Measurements from ENCODE around the gene CADM1. TPM values are rescaled to one million over a fixed set of nuclear protein-coding genes. Genes with fewer than 3 reads are reported as not detected.

Gene CADM1
- total and polyA plus RNA-seq, 9 of the 15 experiments (the other 6 are each of a cell fraction or from before 2014, with no cell fraction given): 0.42 TPM; not detected in 8

- POLR2A ChIA-PET: interaction anchor here (0.6 kb wide), 1 partner anchor 476 kb away, joined by 3 read pairs; no protein-coding TSS in a partner anchor
- Histone ChIP-seq H2AFZ (ENCODE audit: low read depth, low read length) (no peak overlapping the region), H3K9ac (ENCODE audit: insufficient read depth in 1 of 2, low read depth in 2 of 2, low read length in 2 of 2) (no peak overlapping the region), H3K9me1 (ENCODE audit: control insufficient read depth, insufficient read depth, low read length) (no peaks in the 10 kb centered on the region), H3K79me2 (ENCODE audit: control insufficient read depth, insufficient read depth, low read length) (no peaks in the 10 kb centered on the region), H3K4me1 (replicated peaks in 1 of 2; ENCODE audit: control insufficient read depth in 2 of 2, insufficient read depth in 2 of 2, low read length in 2 of 2) (no peaks in the 10 kb centered on the region), H3K36me3 (ENCODE audit: control insufficient read depth, insufficient read depth, low read length) (no peaks in the 10 kb centered on the region), H4K20me1 (replicated peaks; ENCODE audit: control insufficient read depth, insufficient read depth, low read length) (no peaks in the 10 kb centered on the region), H3K27ac (ENCODE audit: extremely low read depth, low read depth, low read length) (no peak overlapping the region), H3K4me3 (no peak overlapping the region), H3K27me3 (ENCODE audit: control insufficient read depth in 2 of 2, insufficient read depth in 2 of 2, low read length in 2 of 2) (no peaks in the 10 kb centered on the region), H3K9me3 (replicated peaks; ENCODE audit: control insufficient read depth, insufficient read depth, low read depth, low read length) (no peaks in the 10 kb centered on the region), H3K4me2 (ENCODE audit: insufficient read depth, low read length) (no peak overlapping the region)
- in situ Hi-C loops (cut with MboI): no loop called here
- TF ChIP-seq HSF4 (CRISPR knock-in tag; IDR thresholded peaks at IDR 0.05; ENCODE audit: borderline replicate concordance) (no peak), NCOA2 (IDR thresholded peaks at IDR 0.05; ENCODE audit: partially characterized antibody in 2 of 2) (no peak), CAMTA2 (CRISPR knock-in tag; conservative IDR thresholded peaks at IDR 0.05) (no peak), NFIC (IDR thresholded peaks at IDR 0.05) (peak; percentile 9; the same call in 1 of the 2 replicates)
- ATAC-seq (no peak), DNase-seq (ENCODE audit: extremely low read depth in 1 of 4, low spot score in 3 of 4) (no peak), FAIRE-seq (no peak)
- no TSS peak for BruUV-seq (replicated peaks)
- intact Hi-C loops (cut with micrococcal nuclease): no loop called here
- CTCF ChIA-PET (ENCODE audit: low intra/inter-chr PET ratio): no interaction called here
- WGBS (ENCODE audit: insufficient coverage, low coverage, missing lambda C conversion rate): under 1% methylated on average over 6 of the region's 6 CpGs
Observed at GRCh38 chr11:115317277-115318185, 186.7 kb downstream of the CADM1 start.

DNA sequence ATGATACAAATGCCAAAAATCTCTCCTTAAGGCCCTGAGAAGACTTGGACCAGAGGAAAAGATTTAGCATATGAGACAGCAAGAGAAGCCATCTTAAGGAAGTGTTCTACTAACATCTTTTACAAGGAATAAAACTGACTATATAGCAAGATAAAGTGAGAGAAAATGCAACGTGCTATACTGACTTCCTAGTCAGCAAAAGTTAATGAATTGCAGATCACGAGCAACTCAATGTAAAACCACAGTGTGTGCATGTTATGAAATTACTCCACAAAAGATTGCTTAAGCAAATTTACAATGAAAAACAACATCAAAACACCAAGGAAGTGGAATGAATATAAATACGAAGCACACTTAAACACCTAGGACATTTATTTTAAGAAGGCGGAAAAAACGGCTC, 187.5 kb downstream of the CADM1 start:
- H3K27me3 ChIP-seq (ENCODE audit: control insufficient read depth in 2 of 2, insufficient read depth in 2 of 2, low read length in 2 of 2): no peaks in the 10 kb centered on the region
- in situ Hi-C loops (cut with MboI): no loop called here
- FAIRE-seq (no peak), ATAC-seq (no peak), DNase-seq (ENCODE audit: extremely low read depth in 1 of 4, low spot score in 3 of 4) (no peak)
- H3K9me1 ChIP-seq (ENCODE audit: control insufficient read depth, insufficient read depth, low read length): no peaks in the 10 kb centered on the region
- H3K4me1 ChIP-seq (replicated peaks in 1 of 2; ENCODE audit: control insufficient read depth in 2 of 2, insufficient read depth in 2 of 2, low read length in 2 of 2): no peaks in the 10 kb centered on the region
- no peaks in the 10 kb centered on the region for H3K9me3 ChIP-seq (replicated peaks; ENCODE audit: control insufficient read depth, insufficient read depth, low read depth, low read length)
- H3K36me3 ChIP-seq (ENCODE audit: control insufficient read depth, insufficient read depth, low read length): no peaks in the 10 kb centered on the region
- TF ChIP-seq ELF4 (CRISPR knock-in tag; IDR thresholded peaks at IDR 0.05) (no peak), FOXJ3 (CRISPR knock-in tag; IDR thresholded peaks at IDR 0.05) (no peak), NONO (IDR thresholded peaks at IDR 0.05; ENCODE audit: low read depth in 2 of 2, low read length in 1 of 2) (no peak), SRSF1 (IDR thresholded peaks at IDR 0.05; ENCODE audit: low read depth, low read length) (no peak), TRIM24 (IDR thresholded peaks at IDR 0.05) (no peak), NRF1 (conservative IDR thresholded peaks at IDR 0.05 in 1 of 2, IDR thresholded peaks at IDR 0.05 in 1 of 2) (no peak), UBTF (IDR thresholded peaks at IDR 0.05; ENCODE audit: borderline replicate concordance in 1 of 2, low read depth in 2 of 2, low read length in 2 of 2) (no peak), XRCC5 (IDR thresholded peaks at IDR 0.05; ENCODE audit: low read depth, low read length) (no peak)
- no TSS peak for BruUV-seq (replicated peaks)
- H3K27ac ChIP-seq (ENCODE audit: extremely low read depth, low read depth, low read length): no peak overlapping the region
- no peak overlapping the region for H3K4me2 ChIP-seq (ENCODE audit: insufficient read depth, low read length)
- POLR2A ChIA-PET: interaction anchor here (0.7 kb wide), 1 partner anchor 932 kb away, joined by 3 read pairs; no protein-coding TSS in a partner anchor
- WGBS (ENCODE audit: insufficient coverage, low coverage, missing lambda C conversion rate): 0% methylated on average over 5 of the region's 5 CpGs
- no peak overlapping the region for H2AFZ ChIP-seq (ENCODE audit: low read depth, low read length)
- intact Hi-C loops (cut with micrococcal nuclease): no loop called here
- H3K79me2 ChIP-seq (ENCODE audit: control insufficient read depth, insufficient read depth, low read length): no peaks in the 10 kb centered on the region
- CTCF ChIA-PET (ENCODE audit: low intra/inter-chr PET ratio): no interaction called here
- H4K20me1 ChIP-seq (replicated peaks; ENCODE audit: control insufficient read depth, insufficient read depth, low read length): no peaks in the 10 kb centered on the region
- no peak overlapping the region for H3K9ac ChIP-seq (ENCODE audit: insufficient read depth in 1 of 2, low read depth in 2 of 2, low read length in 2 of 2)
- H3K4me3 ChIP-seq: no peak overlapping the region

Data from K562 (cell line).